WTC11 (cell line): ENCODE measurements around the gene TTLL10. TPM values are rescaled to one million over a fixed set of nuclear protein-coding genes. Genes with fewer than 3 reads are reported as not detected.
"Not testable (repeated sequence)": the region's sequence is repeated elsewhere in the genome, so short reads cannot be mapped to it uniquely, and the experiment has no call there.

Experiments used
- ATAC-seq: fragments of 200-7000 bp; cut with Tn5 transposase; 2 replicates; pipeline ENCODE4 v1.10.0; 2021; ENCODE audit warnings: mild to moderate bottlenecking, moderate library complexity
- CTCF ChIA-PET: fragments of 300-600 bp; sonication (Branson Sonifier 250); formaldehyde crosslinking; loops from one replicate; lab custom pipeline; 2021; ENCODE audit warnings: antibody characterized with exemption; lab: Charles Lee
- POLR2A ChIA-PET: fragments of 350-600 bp; sonication (Branson Sonifier 250); formaldehyde crosslinking; loops from one replicate; lab custom pipeline; 2021; ENCODE audit warnings: antibody characterized with exemption; lab: Charles Lee
- DNase-seq: peaks from one replicate; pipeline ENCODE4 v3.0.0; 2021; ENCODE audit warnings: low spot score
- H3K27ac Mint-ChIP-seq: 2 replicates; pipeline ENCODE4 v1.8.0; 2021; ENCODE audit warnings: mixed read lengths
- H3K27me3 Mint-ChIP-seq: 2 replicates; pipeline ENCODE4 v1.8.0; 2021; ENCODE audit warnings: low read depth, mild to moderate bottlenecking, moderate library complexity, mixed read lengths
- H3K36me3 Mint-ChIP-seq: 2 replicates; pipeline ENCODE4 v1.8.0; 2021; ENCODE audit warnings: mixed read lengths
- H3K4me1 Mint-ChIP-seq: 2 replicates; pipeline ENCODE4 v1.8.0; 2022; ENCODE audit warnings: mixed read lengths
- H3K4me3 Mint-ChIP-seq: 2 replicates; pipeline ENCODE4 v1.8.0; 2021; ENCODE audit warnings: mild to moderate bottlenecking, moderate library complexity, mixed read lengths
- H3K9me3 Mint-ChIP-seq: 2 replicates; pipeline ENCODE4 v1.8.0; 2021; ENCODE audit warnings: mixed read lengths
- ATF2 ChIP-seq: sonication (generic); formaldehyde crosslinking; IDR thresholded peaks from 2 replicates; pipeline ENCODE4 v1.8.1; 2022; ENCODE audit warnings: low read depth, missing genetic modification reagents, borderline replicate concordance
- ESRRA ChIP-seq: sonication (generic); formaldehyde crosslinking; IDR thresholded peaks from 2 replicates; pipeline ENCODE4 v1.8.1; 2022; ENCODE audit warnings: mild to moderate bottlenecking, missing genetic modification reagents, borderline replicate concordance
- FOXK1 ChIP-seq: sonication (generic); formaldehyde crosslinking; IDR thresholded peaks from 2 replicates; pipeline ENCODE4 v1.8.0; 2022; ENCODE audit warnings: mild to moderate bottlenecking, moderate library complexity, missing genetic modification reagents
- JUN ChIP-seq: sonication (generic); formaldehyde crosslinking; IDR thresholded peaks from 2 replicates; pipeline ENCODE4 v1.8.0; 2023; ENCODE audit warnings: mild to moderate bottlenecking, missing genetic modification reagents
- NFE2L1 ChIP-seq: sonication (generic); formaldehyde crosslinking; IDR thresholded peaks from 2 replicates; pipeline ENCODE4 v1.8.1; 2023; ENCODE audit warnings: missing genetic modification reagents
- NR3C1 ChIP-seq: sonication (generic); formaldehyde crosslinking; conservative IDR thresholded peaks from 2 replicates; pipeline ENCODE4 v1.8.1; 2023; ENCODE audit warnings: low read depth, mild to moderate bottlenecking, missing genetic modification reagents
- TEAD1 ChIP-seq: sonication (generic); formaldehyde crosslinking; IDR thresholded peaks from 2 replicates; pipeline ENCODE4 v1.8.0; 2022; ENCODE audit warnings: mild to moderate bottlenecking, missing genetic modification reagents
- TEAD4 ChIP-seq: sonication (generic); formaldehyde crosslinking; IDR thresholded peaks from 2 replicates; pipeline ENCODE4 v1.8.0; 2022; ENCODE audit warnings: mild to moderate bottlenecking, missing genetic modification reagents
- ZNF281 ChIP-seq: sonication (generic); formaldehyde crosslinking; IDR thresholded peaks from 2 replicates; pipeline ENCODE4 v1.8.0; 2023; ENCODE audit warnings: mild to moderate bottlenecking, missing genetic modification reagents
- ZNF396 ChIP-seq: fragments of 250-450 bp; sonication (Bioruptor Pico); IDR thresholded peaks from 2 replicates; pipeline ENCODE4 v1.8.0; 2021; ENCODE audit warnings: mild to moderate bottlenecking, moderate library complexity, borderline replicate concordance
- ZNF423 ChIP-seq: fragments of 250-450 bp; sonication (Bioruptor Pico); IDR thresholded peaks from 2 replicates; pipeline ENCODE4 v2.1.2; 2022; ENCODE audit warnings: mild to moderate bottlenecking, moderate library complexity
- total RNA-seq: library from RNA; stranded (reverse); gene quantifications from 3 replicates; pipeline ENCODE4 v1.2.3, GENCODE V29; 2021
- TF ChIP-seq, protein P1 (sequence below): sonication (generic); formaldehyde crosslinking; IDR thresholded peaks from 2 replicates; pipeline ENCODE4 v1.8.1; 2022; ENCODE audit warnings: missing genetic modification reagents, borderline replicate concordance
- TF ChIP-seq, protein P2 (sequence below): sonication (generic); formaldehyde crosslinking; conservative IDR thresholded peaks from 2 replicates; pipeline ENCODE4 v1.8.1; 2022; ENCODE audit warnings: mild to moderate bottlenecking, missing genetic modification reagents
- TF ChIP-seq, protein P3 (sequence below): sonication (generic); formaldehyde crosslinking; IDR thresholded peaks from 2 replicates; pipeline ENCODE4 v1.8.0; 2022; ENCODE audit warnings: mild to moderate bottlenecking, missing genetic modification reagents
- TF ChIP-seq, protein P4 (sequence below): sonication (generic); formaldehyde crosslinking; IDR thresholded peaks from 2 replicates; pipeline ENCODE4 v1.8.0; 2022; ENCODE audit warnings: mild to moderate bottlenecking, missing genetic modification reagents

Gene TTLL10
- total RNA-seq, 1 experiment from 2014 or later, result 1.1 TPM

DNA sequence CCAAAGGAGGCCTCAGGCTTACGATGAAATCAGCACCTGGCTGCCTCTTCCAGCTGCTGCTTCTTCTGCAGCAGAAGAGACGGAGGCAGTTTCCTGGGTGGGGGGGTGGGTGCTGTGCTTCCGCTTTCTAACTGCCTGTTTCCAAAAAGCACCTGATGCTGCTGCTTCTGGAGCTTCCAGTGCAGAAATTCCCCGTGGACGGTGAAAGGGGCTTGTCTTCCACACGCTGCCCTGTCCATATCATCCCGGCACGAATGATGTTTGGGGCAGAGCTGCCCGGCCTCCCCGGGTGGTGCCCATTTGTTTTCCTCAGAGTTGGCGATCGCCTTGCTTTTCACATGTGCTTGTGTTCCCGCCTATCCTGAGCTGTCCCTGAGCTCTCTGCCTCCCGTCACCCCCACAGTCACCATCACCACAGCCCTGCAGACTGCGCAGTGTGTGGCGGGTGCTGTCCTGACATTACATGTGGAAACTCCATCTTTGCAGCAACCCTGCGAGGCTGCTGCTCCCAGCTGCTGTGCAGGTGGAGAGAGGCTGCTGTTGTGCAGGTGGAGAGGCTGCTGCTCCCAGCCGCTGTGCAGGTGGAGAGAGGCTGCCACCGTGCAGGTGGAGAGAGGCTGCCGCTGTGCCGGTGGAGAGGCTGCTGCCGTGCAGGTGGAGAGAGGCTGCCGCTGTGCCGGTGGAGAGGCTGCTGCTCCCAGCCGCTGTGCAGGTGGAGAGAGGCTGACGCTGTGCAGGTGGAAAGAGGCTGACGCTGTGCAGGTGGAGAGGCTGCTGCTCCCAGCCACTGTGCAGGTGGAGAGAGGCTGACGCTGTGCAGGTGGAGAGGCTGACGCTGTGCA is 1.8 kb downstream of the TTLL10 start (continued):
- TF ChIP-seq, protein P1, sequence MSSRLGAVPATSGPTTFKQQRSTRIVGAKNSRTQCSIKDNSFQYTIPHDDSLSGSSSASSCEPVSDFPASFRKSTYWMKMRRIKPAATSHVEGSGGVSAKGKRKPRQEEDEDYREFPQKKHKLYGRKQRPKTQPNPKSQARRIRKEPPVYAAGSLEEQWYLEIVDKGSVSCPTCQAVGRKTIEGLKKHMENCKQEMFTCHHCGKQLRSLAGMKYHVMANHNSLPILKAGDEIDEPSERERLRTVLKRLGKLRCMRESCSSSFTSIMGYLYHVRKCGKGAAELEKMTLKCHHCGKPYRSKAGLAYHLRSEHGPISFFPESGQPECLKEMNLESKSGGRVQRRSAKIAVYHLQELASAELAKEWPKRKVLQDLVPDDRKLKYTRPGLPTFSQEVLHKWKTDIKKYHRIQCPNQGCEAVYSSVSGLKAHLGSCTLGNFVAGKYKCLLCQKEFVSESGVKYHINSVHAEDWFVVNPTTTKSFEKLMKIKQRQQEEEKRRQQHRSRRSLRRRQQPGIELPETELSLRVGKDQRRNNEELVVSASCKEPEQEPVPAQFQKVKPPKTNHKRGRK (CRISPR knock-in tag), result no peak

DNA sequence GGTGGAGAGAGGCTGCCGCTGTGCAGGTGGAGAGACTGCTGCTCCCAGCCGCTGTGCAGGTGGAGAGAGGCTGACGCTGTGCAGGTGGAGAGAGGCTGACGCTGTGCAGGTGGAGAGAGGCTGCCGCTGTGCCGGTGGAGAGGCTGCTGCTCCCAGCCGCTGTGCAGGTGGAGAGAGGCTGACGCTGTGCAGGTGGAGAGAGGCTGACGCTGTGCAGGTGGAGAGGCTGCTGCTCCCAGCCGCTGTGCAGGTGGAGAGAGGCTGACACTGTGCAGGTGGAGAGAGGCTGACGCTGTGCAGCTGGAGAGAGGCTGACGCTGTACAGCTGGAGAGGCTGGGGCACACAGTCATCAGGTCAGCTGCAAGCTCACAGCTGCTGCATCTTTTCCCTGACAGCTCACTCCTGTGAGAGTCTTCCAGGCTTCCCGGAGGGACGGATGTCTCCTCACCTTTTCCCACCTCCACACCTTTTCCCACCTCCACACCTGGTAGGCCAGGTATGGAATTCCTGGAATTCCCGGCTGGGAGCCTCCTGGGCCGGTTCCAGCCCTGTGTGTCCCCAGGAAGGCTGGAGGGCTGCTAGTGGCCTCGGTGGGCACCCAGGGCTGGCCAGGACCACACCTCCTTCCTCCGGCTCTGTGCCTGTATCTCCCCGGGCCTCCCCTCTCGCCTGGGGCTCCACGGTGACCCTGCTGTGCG is 2.5 kb downstream of the TTLL10 start:
- H3K4me3 Mint-ChIP-seq, H3K9me3 Mint-ChIP-seq, H3K36me3 Mint-ChIP-seq, POLR2A ChIA-PET, H3K27ac Mint-ChIP-seq: not testable (repeated sequence)
- TF ChIP-seq ZNF423 (CRISPR knock-in tag), result 0 out of 2 replicates have a peak, but pooled peaks have one; percentile 53
- peak; percentile 72; the same call in 1 of the 2 replicates for TF ChIP-seq TEAD4
- TF ChIP-seq TEAD1 (CRISPR knock-in tag), result peak; percentile 55; the same call in 1 of the 2 replicates
- Mint-ChIP-seq H3K27me3 (peaks cover 19% of the 10 kb centered on the region), H3K4me1 (peaks cover 16% of the 10 kb centered on the region)
- DNase-seq, result peak; percentile 66
- CTCF ChIA-PET, result interaction anchor here (2.8 kb wide), 1 partner anchor 30 kb away, joined by 13 read pairs; the partner anchor contains the start of gene TNFRSF18
- peak; percentile 46 for ATAC-seq

- H3K4me3 Mint-ChIP-seq, result no peak overlapping the region
- no peaks in the 10 kb centered on the region for H3K36me3 Mint-ChIP-seq
Observed at GRCh38 chr1:1176931-1177330, 3.3 kb downstream of the TTLL10 start.

DNA sequence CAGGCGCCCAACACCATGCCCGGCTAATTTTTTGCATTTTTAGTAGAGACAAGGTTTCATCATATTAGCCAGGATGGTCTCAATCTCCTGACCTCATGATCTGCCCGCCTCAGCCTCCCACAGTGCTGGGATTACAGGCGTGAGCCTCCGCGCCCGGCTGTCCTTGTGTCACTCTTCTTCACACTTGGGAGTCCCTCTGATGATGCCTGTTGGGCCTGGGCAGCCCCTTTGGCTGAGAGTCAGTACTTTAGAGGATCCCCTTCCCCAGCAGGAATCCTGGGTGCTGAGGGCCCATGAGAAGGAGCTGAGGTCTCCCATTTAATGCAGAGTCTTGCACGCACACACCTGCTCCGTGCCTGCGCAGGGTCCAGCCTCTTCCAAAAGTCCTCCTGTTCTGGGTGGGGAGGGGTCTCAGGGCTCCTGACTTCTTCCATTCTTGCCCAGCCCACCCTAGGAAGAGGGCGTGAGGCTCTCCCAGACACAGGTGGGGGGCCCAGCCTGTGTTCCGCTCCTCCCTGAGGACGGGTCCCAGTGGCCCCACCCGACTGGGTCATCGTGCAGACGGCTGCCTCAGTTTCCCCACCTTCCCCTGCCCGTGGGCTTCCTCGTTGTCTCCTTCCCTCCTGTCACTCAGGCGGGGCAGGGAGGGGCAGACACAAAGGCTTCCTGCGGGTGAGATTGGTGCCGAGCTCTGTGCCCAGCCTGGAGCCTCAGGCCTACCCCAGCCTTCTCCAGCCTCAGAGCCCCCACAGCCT is 3.9 kb downstream of the TTLL10 start:
- Mint-ChIP-seq H3K9me3 (no peaks in the 10 kb centered on the region), H3K4me3 (no peak overlapping the region), H3K27me3 (peaks cover 19% of the 10 kb centered on the region), H3K36me3 (no peaks in the 10 kb centered on the region), H3K27ac (no peak overlapping the region), H3K4me1 (peaks cover 16% of the 10 kb centered on the region)
- no peak for DNase-seq
- TF ChIP-seq JUN (CRISPR knock-in tag) (no peak), TEAD1 (CRISPR knock-in tag) (no peak), ZNF281 (CRISPR knock-in tag) (no peak)
- TF ChIP-seq, protein P2, sequence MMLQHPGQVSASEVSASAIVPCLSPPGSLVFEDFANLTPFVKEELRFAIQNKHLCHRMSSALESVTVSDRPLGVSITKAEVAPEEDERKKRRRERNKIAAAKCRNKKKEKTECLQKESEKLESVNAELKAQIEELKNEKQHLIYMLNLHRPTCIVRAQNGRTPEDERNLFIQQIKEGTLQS, result no peak
- TF ChIP-seq, protein P3, sequence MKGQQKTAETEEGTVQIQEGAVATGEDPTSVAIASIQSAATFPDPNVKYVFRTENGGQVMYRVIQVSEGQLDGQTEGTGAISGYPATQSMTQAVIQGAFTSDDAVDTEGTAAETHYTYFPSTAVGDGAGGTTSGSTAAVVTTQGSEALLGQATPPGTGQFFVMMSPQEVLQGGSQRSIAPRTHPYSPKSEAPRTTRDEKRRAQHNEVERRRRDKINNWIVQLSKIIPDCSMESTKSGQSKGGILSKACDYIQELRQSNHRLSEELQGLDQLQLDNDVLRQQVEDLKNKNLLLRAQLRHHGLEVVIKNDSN (CRISPR knock-in tag), result no peak
- TF ChIP-seq, protein P4, sequence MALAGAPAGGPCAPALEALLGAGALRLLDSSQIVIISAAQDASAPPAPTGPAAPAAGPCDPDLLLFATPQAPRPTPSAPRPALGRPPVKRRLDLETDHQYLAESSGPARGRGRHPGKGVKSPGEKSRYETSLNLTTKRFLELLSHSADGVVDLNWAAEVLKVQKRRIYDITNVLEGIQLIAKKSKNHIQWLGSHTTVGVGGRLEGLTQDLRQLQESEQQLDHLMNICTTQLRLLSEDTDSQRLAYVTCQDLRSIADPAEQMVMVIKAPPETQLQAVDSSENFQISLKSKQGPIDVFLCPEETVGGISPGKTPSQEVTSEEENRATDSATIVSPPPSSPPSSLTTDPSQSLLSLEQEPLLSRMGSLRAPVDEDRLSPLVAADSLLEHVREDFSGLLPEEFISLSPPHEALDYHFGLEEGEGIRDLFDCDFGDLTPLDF (CRISPR knock-in tag), result no peak
- no peak for ATAC-seq
- POLR2A ChIA-PET, result no interaction called here
- CTCF ChIA-PET, result interaction anchor here (1.0 kb wide), 1 partner anchor 17 kb away, joined by 3 read pairs; no protein-coding TSS in a partner anchor

More at GRCh38 chr1:1176931-1177330, 3.3 kb downstream of the TTLL10 start:
- ChIA-PET CTCF (no interaction called here), POLR2A (no interaction called here)
- ATAC-seq, result no peak
- Mint-ChIP-seq H3K27me3 (peaks cover 19% of the 10 kb centered on the region), H3K9me3 (no peaks in the 10 kb centered on the region), H3K27ac (peak overlapping the region; percentile 88), H3K4me1 (peaks cover 16% of the 10 kb centered on the region)
- DNase-seq, result no peak
- no peak for TF ChIP-seq ZNF396 (CRISPR knock-in tag)
- no peak for TF ChIP-seq FOXK1 (CRISPR knock-in tag)
- no peak for TF ChIP-seq NR3C1
- no peak for TF ChIP-seq ESRRA
- no peak for TF ChIP-seq ATF2
- TF ChIP-seq NFE2L1, result no peak
